HG03045 (cell line): ENCODE measurements around the gene UMOD.
"Not testable (repeated sequence)": the region's sequence is repeated elsewhere in the genome, so short reads cannot be mapped to it uniquely, and the experiment has no call there.

ENCODE experiments used
- ATAC-seq: cut with Tn5 transposase; IDR thresholded peaks from one replicate; pipeline ENCODE4 v1.9.1; 2021; ENCODE audit warnings: mild to moderate bottlenecking, moderate library complexity; ENCODE audit not compliant: unreplicated experiment

UMOD gene

DNA sequence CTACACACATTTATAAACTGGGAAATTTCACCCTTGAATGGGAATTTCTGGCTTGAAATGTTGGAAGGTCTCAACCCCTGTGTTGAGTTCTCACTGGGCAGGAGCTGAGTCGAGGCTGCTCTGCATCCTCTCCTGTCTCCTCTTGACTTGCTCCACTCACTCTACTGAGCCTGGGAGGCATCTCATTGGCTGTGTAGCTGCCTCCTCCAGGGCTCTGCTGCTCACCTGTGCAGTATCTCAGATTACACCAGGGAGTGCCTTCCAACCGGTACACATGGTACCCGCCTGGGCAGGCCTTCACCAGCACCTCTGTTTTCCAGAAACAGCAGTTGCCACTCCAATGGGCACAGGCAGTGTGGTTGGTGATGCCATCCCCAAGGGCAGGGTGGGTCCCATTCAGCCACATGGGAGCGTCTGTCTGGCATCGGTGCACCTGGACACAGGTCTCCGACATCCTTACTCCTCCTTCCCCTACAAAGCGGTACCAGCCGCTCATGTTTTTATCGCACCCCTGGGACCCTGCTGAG is 28.9 kb downstream of the UMOD start:
- no peak for ATAC-seq

DNA sequence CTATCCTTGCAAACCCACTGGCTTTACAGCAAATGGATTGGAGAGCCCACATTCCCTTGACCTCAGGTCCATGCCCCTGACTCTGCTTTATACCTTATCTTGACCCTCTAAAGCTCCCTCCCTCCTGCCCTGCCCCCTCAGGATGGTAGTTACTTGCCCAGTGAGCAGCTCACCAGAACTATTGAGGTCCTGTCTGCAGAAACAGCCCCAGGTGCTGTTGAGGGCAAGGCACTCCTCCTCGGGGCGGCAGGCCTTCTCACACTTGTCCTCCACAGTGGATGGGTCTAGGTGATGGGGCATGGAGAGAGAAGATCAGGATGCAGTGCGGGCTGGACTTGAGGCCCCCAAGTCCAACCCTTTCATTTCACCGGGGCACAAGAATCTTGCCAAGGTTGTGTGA is 29.8 kb downstream of the UMOD start:
- no peak for ATAC-seq

DNA sequence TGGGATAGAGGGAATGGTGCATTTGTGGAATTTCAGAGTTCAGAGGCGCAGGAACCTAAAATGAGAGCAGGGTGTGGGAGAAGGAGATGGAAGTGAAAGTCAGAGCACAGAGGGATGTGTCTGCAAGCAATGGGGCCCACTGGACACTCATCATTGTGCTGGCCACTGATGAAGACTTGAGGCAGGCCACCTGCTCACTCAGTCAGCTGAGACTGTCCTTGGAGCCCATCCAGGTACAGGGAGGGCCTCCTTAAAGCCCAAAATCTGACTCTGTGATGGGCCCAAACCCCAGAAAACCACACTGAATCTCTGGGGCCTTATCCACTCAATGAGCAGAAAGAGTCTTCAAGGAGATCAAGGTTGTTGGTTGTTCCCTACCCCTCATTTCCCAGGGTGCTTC is 30.8 kb downstream of the UMOD start:
- no peak for ATAC-seq

DNA sequence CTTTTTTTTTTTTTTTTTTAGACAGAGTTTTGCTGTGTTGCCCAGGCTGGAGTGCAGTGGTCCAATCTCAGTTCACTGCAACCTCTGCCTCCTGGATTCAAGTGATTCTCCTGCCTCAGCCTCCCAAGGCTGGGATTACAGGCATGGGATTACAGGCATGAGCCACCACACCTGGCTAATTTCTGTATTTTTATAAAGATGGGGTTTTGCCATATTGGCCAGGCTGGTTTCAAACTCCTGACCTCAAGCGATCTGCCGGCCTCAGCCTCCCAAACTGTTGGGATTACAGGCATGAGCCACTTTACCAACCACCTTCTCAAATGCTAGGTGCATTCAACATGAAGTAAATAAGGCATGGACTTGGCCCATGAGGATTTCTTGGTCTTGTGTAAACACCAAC is 31.5 kb downstream of the UMOD start:
- ATAC-seq, result not testable (repeated sequence)

DNA sequence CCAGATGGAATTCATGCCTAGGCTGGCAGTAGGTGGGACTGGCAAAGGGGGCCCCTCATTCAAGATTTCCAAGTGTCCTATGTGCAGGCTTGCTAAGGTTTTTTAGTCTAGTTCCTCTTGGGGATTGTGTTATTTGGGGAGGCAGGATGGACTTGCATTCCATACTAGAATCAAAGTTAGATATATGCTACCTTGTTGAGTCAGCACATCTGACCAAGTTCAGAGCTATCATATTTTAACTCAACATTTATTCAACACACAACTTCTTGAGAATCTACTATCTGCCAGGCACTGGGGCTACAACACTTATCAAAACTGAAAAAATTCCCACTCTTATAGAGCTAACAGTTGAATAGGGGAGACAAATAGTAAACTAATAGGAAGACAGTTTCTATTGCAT is 31.9 kb downstream of the UMOD start:
- no peak for ATAC-seq

DNA sequence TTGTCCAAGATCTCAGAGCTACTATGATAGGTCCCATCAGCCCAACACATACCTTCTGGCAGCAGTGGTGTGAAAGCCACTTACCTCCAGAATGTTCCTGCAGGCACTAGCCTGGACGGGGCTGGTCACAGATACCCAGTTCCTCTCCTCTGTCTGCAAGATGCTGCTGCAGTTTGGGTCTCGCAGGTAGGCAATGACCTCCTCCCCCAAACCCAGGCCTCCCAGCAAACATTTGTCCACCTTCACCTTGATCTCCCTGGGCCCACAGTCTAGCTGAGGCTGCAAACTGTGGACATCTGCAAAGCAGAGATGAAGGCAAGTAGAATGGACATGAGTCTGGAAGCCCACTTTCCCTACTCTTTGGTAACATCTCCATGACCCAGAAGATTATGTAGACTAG is 32.3 kb downstream of the UMOD start:
- ATAC-seq, result no peak

DNA sequence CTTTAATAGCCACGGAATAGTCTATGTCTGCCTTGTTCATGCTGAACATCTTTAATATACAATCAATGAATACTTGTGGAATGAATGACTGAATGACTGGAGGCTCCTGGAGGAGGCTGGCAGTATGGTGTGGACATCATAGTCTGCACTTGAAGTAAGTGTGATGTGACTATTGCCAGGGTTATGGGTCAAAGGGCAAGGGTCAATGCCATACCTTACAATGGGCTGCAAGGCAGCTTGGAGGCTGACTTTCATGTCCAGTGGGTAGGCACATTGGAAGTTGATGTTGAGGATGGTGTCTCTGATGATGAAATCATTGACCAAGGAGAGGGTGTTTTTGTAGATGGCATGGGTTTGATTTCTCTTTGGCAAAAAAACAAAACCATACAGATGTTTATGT is 33.1 kb downstream of the UMOD start:
- ATAC-seq, result no peak

DNA sequence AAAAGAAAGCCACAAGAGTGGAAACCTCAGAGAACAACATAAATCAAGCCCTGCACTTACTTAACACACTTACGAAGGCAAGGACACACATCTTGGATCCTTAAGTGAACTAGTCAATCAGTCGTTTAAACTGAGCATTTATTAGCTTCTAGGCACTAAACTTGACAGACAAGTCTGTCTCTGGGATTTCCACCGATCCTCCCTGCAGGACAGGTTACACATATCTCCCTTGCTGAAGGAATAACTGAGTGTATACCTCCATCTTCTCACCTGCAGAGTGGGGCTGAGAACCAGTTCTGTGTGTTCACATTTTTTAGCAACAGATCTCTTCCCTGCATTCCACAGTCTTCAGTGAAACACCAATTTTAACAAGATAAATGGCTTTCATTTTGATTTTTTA is 34.1 kb downstream of the UMOD start:
- ATAC-seq, result no peak

DNA sequence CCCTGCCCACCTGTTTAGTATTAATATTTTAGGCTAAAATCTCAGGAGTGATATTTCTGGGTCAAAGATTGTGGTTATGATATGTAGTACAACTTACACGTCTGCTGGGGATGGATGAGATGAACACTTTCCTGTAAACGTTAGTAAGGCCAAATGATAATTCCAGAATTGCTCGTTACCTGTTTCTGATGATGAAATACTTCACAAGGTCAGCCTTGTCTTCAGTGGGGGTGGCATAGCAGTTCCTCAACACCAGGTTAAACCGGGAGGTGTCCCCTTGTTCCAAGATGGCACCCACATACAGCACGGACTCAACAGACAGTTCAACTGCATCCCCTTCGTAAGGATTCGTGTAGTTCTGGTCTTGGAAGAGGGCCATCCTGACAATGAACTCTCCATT is 34.5 kb downstream of the UMOD start:
- no peak for ATAC-seq

DNA sequence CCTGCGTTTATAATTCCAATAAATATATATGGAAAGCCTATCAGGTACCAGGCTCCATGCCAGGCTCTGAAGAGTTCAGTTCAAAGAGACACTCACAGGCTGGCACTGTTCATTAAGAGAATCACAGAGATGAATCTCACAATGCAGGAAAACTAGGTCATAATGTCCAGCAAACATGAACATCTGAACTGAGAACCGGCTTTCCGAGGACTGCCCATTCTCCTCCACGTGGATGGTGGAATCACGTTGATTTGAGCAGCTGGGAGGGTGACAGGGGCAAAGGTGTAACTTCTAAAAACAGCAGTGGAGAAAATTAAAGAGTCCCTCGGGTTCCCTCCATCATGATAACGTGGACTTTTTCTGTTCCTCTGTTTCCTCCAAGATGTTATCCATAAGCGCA is 35.4 kb downstream of the UMOD start:
- ATAC-seq, result no peak

DNA sequence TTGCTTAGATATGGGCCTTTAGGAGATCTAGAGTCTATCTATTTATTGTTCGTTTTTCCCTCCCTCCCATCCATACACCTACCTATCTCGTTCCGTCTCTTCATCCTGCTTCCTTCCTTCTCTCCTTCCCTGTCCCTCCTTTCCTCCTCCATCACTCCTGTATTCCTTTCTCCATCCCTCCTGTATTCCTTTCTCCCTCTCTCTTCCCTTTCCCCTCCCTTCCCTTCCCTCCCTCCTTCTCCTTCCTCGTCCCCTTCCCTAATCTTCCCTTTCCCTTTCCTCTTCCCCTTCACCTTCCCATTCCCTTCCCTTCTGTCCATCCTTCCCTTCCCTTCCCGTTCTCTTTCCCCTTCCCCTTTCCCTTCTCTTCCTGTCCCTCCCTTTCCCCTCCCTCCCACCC is 35.8 kb downstream of the UMOD start:
- no peak for ATAC-seq

DNA sequence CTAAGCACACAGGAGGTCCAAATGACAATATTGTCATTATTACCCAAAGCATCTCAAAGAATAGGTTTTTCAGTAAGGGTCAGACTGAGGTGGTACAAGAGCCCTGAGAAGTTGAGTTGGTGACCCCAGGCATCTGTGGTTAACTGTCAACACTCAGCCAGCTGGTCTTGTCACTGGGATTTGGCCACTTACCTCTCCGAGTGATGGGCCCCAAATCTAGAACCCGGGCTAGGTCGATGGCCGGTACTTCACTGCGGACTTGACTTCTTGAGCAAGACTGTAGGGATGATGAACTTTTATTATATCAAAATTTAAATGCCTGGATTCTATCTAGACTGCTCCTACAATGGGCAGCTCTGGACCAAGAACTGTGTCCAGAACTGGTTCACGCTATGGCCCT is 36.8 kb downstream of the UMOD start:
- ATAC-seq, result no peak

DNA sequence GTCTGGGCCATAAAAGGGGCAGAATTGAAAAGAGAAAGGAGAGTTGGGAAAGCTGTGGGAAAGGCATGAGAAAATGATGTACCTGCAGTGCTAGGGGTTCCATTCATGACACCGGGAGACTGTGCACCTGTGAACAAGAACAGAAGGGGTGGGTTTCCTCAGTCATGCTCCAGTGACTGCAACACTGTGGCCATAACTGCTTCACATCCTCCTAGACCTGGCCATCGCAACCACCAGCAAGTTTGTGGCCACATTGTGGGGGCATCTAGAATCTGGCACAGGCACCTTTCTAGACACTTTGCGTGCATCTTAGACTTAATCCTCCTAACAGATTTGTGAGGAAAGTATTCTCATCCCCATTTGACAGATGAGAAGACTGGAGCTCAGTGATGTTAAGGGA is 37.9 kb downstream of the UMOD start:
- no peak for ATAC-seq

DNA sequence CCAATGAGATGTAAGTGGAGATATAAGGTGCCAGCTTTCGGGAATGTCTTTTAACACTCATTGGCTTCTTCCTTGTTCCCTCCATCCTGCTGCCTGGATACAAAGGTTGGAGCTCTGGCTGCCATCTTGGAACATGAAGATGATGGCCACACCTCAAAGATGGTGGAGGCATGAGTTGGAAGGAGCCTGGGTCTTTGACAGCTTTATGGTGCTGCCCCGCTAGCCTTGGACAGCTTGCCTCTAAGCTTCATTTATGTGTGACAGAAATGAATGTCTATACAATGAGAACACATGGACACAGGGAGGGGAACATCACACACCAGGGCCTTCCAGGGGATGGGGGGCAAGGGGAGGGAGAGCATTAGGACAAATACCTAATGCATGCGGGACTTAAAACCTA is 38.8 kb downstream of the UMOD start:
- no peak for ATAC-seq

DNA sequence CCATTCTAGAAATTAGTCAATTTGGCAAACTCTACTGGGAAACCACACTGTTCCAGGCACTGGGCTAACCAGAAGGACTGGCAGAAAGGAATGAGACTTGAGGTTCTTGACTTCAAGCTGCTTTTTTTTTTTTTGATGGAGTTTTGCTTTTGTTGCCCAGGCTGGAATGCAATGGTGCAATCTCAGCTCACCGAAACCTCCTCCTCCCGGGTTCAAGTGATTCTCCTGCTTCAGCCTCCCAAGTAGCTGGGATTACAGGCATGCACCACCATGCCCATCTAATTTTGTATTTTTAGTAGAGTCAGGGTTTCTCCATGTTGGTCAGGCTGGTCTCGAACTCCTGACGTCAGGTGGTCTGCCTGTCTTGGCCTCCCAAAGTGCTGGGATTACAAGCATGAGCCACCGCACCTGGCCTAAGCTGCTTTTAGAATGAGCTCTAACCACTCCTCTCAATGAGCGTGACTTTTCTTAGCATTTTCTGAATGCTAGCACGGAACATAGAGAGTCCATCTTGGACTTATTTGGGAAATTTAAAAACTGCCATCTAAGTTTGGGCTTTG is 39.9 kb downstream of the UMOD start:
- not testable (repeated sequence) for ATAC-seq

DNA sequence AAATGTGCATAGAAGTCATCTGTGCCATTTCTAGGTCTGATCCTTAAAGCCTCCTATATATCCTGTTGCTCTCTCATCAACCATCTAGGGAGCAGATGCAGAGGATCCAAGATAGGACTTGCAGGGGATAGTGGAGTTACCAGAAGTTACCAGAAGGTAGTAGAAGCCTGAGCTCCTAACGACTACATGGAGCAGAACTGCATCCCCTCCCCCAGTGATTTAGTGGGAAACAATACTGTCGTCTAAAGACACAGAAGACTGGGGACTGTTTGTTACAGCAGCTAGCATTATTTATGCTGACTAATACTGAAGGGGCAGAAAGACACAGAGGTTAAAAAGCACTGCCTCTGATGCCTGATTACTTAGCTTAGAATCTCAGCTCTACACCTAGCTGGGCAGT is 41.0 kb downstream of the UMOD start:
- no peak for ATAC-seq

DNA sequence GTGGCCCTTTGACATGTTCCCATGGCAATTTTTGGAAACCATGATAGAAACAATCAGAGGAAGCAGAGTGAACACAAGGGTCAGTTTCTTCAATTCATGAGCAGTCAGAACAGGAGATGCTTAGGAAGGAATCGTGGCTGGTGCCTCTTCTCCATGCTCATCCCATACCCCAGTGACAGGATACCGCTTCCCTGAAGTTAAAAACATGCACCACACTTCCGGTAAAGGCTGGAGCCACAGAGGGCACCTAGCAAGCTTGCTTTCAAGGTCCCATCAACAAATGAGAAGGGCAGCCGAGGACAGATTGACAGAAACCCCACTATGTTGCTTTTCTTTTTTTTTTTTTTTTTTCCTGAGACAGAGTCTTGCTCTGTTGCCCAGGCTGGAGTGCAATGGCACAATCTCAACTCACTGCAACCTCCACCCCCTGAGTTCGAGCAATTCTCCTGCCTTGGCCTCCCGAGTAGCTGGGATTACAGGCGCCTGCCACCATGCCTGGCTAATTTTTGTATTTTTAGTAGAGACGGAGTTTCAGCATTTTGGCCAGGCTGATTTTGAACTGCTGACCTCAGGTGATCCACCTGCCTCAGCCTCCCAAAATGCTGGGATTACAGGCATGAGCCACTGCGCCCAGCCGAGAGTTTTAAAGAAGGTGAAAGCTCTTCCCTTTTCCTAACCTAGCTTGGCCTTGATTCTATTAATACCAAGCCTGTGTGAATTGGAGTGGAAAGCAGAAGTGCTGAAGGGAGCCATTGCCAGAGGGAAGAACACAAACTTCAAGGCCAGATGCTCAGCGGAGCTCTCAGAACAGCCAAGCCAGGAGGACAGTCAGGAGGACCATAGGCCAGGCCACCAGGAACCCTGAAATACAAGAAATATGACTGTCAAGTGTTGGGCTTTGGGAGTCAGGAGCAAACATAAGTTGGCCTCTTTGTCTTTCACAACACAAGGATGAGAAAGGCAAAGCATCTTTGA is 41.8 kb downstream of the UMOD start:
- no peak for ATAC-seq

DNA sequence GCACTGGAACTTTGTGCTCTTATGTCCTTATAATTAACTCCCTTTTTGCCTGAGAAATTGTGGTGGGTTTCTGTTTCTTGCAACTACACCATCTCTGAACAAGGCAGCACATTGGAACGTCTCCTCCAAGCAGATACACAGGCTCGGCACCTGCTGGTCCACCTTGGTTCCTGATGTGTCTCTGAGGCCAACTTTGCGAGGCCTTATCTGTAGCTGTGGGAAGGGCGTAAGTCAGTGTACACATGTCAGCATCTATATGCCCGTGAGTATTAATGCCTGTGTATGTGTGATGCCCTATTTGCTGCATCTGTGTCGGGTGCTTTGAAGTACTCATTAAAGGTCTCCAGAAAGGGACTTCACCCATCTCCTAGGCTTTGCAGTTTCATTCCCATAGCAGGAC is 42.7 kb downstream of the UMOD start:
- ATAC-seq, result no peak

DNA sequence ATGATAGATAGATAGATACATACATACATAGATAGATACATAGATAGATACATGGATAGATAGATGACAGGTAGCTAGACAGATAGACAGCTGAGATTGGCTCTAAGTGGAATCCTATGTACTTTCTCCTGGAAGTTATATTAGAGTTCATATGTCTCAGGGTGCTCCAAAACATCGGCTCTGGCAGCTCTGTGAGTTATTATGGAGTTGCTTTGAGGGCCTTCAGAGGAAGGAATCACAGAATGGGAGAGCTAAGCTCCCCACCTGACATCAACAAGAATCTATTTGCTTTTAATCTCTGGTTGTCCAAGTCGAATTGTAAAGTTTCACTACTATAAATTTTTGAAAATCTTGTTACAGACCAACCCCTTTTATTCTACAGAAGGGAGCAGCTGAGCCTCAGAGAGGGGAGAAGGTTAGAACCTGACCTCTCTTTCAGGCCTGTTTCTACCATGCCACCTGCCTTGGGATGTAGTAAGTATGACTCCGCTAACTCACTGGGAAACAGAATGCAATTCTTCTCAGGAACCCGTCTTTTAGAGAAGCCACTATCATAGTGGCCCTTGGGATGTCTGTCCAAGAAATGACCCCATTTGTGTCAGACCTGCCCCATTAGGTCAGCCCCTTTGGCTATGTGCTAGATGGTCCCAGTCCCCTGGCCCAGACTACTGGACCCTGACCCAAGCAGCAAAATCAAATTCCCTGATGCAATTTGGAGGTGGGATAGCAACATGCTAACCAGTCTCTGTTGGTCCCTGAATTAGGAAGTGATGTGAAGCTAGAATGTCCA is 43.5 kb downstream of the UMOD start:
- ATAC-seq, result no peak

DNA sequence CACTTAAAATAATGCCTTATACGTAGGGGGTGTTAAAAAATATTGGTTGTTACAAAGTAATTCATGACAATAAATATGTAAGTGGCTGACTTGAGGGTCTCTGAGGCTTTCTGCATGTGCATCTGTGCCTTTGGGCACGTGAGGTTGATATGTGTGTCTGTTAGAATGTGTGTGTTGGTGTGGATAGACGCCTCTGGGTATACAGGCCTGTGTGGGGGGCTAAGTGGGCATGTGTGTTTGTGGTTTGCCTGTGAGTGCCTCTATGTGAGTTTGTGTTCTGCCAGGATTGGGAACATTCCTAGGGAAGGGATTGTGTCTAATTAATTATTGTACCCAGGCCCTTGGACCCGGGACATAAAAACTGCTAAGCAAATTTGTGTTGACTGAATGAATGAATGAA is 44.2 kb downstream of the UMOD start:
- no peak for ATAC-seq

DNA sequence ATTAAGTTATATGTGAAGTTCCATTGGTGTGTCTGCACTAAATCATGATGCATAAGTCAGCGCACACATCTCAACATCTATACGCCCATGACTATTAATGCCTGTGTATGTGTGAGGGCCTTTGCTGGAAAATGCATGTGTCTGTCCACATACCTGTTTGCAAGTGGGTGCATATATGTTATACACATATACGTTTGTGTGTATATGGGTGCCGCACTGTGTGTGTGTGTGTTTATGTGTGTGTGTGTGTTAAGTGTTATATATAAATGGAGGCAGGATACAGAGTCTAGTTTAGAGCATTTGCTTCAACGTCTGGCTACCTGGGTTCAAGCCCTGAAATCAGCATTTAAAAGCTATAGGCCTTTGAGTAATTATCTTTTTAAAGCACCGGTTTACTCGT is 44.7 kb downstream of the UMOD start:
- ATAC-seq, result no peak

DNA sequence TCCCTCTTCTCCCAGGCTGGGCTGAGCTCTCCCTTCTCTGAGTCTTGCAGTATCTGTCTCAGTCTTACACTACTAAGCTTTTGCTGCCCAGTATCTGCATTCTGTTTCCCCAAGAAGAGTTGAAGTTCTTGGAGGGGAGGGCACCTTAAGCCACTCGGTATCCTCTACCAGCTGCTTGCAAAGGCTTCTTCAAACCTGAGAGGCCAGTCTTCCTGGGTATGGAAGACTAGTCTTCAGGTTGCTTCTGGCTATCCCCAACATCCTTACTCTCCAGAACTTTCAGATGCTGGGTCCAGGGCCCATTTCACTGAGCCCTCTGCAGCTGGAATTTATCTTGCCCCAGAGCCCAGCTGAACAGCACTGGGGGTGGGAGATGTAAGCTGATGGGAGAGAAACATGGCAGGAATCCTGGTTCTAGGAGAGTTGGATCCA is 45.3 kb downstream of the UMOD start:
- no peak for ATAC-seq
